ENCODE measurements around the gene ADCY4.

- TF ChIP-seq POLR2AphosphoS5 (IDR thresholded peaks at IDR 0.05; ENCODE audit: low read depth, low read length) (no peak), POLR2A (IDR thresholded peaks at IDR 0.05; ENCODE audit: low read depth, low read length) (no peak), SPI1 (IDR thresholded peaks at IDR 0.05; ENCODE audit: low read depth, low read length) (no peak), TAF1 (IDR thresholded peaks at IDR 0.05; ENCODE audit: low read depth, low read length) (no peak)
Measured at GRCh38 chr14:24356208-24356607, 21.3 kb upstream of the ADCY4 start.

Data from GM12891 (cell line).